HCT116 (cell line): ENCODE measurements around the gene MYH7. TPM values are rescaled to one million over a fixed set of nuclear protein-coding genes. Genes with fewer than 3 reads are reported as not detected.

Experiments
- ATAC-seq: fragments of 200-7000 bp; cut with Tn5 transposase; 2 replicates; pipeline ENCODE4 v1.9.1; 2020; ENCODE audit warnings: mild to moderate bottlenecking, moderate library complexity
- BruUV-seq: library from RNA; stranded (reverse); fragments of 400-500 nt; replicated peaks from 2 replicates; lab custom pipeline; 2021; lab: Mats Ljungman, UMichigan
- CTCF ChIA-PET: fragments of 300-600 bp; sonication (Branson Sonifier 250); formaldehyde crosslinking; loops from one replicate; lab custom pipeline; 2021; ENCODE audit warnings: antibody characterized with exemption; lab: Charles Lee
- POLR2A ChIA-PET: fragments of 300-600, 350-600 bp; sonication (Branson Sonifier 250); formaldehyde crosslinking; loops from one replicate; lab custom pipeline; 2021; ENCODE audit warnings: antibody characterized with exemption; lab: Charles Lee
- RAD21 ChIA-PET, 2 experiments: fragments of 300-600 bp; sonication (Branson Sonifier 250); formaldehyde crosslinking; loops; one replicate each; lab custom pipeline; 2023; ENCODE audit warnings: low total read pairs in 2 of 2; ENCODE audit not compliant: uncharacterized antibody in 2 of 2, unreplicated experiment in 2 of 2, low non-redundant PET in 1 of 2; lab: Charles Lee
- DNase-seq: peaks from one replicate; pipeline ENCODE4 v3.0.0-alpha.2; 2010; ENCODE audit warnings: low read depth, low spot score
- H2AFZ ChIP-seq: fragments of 200-600 bp; shearing (Covaris generic), sonication (generic); 2 replicates; pipeline ENCODE4 v1.6.1; 2017; ENCODE audit warnings: low read depth, mixed run types, mixed read lengths, antibody characterized with exemption, low read length; ENCODE audit not compliant: poor library complexity, severe bottlenecking
- H3K27ac ChIP-seq: 2 replicates; pipeline ENCODE4 v1.5.1; 2012; ENCODE audit warnings: low read depth, low read length
- H3K27me3 ChIP-seq: fragments of 200-600 bp; sonication (generic); 2 replicates; pipeline ENCODE4 v1.6.1; 2016; ENCODE audit warnings: mixed run types, low read length, mixed read lengths; ENCODE audit not compliant: insufficient read depth
- H3K36me3 ChIP-seq, 2 experiments: fragments of 200-500 bp in 1 of 2; fragments of 200-600 bp in 1 of 2; sonication (Bioruptor generic) in 1 of 2; sonication (generic) in 1 of 2; 2 replicates each; pipeline versions ENCODE4 v1.5.1 to v1.6.1; 2014 to 2016; ENCODE audit warnings: low read length in 2 of 2, inconsistent platforms in 1 of 2, mixed read lengths in 1 of 2, mixed run types in 1 of 2; ENCODE audit not compliant: insufficient read depth in 2 of 2, control insufficient read depth in 1 of 2
- H3K4me1 ChIP-seq, 2 experiments: fragments of 200-600 bp in 1 of 2; sonication (generic) in 1 of 2; 2 replicates each; pipeline versions ENCODE4 v1.5.1 to v1.6.1; 2012 to 2017; ENCODE audit warnings: low read length in 2 of 2, inconsistent platforms in 1 of 2, mild to moderate bottlenecking in 1 of 2, mixed read lengths in 1 of 2, mixed run types in 1 of 2, moderate library complexity in 1 of 2; ENCODE audit not compliant: insufficient read depth in 2 of 2, control insufficient read depth in 1 of 2
- H3K4me2 ChIP-seq: fragments of 200-600 bp; sonication (generic); 2 replicates; pipeline ENCODE4 v1.6.1; 2017; ENCODE audit warnings: mixed run types, low read length, mixed read lengths
- H3K4me3 ChIP-seq, 2 experiments: fragments of 200-600 bp in 1 of 2; sonication (generic) in 1 of 2; replicated peaks in 1 of 2; 2 replicates each; pipeline ENCODE4 v1.5.1; 2011 to 2016; ENCODE audit warnings: low read length in 2 of 2, control low read depth in 1 of 2, low read depth in 1 of 2, mild to moderate bottlenecking in 1 of 2, mixed read lengths in 1 of 2, mixed run types in 1 of 2
- H3K79me2 ChIP-seq: fragments of 200-600 bp; sonication (generic); 2 replicates; pipeline ENCODE4 v1.6.1; 2017; ENCODE audit warnings: mild to moderate bottlenecking, mixed run types, low read length, moderate library complexity, mixed read lengths; ENCODE audit not compliant: insufficient read depth
- H3K9ac ChIP-seq: fragments of 200-600 bp; sonication (generic); 2 replicates; pipeline ENCODE4 v1.6.1; 2016; ENCODE audit warnings: low read length, mixed read lengths
- H3K9me2 ChIP-seq: fragments of 200-600 bp; sonication (generic), shearing (Covaris generic); 2 replicates; pipeline ENCODE4 v1.6.1; 2017; ENCODE audit warnings: mixed run types, mild to moderate bottlenecking, moderate library complexity; ENCODE audit not compliant: insufficient read depth
- H3K9me3 ChIP-seq, 2 experiments: fragments of 200-500 bp in 1 of 2; fragments of 200-600 bp in 1 of 2; sonication (Bioruptor generic) in 1 of 2; sonication (generic) in 1 of 2; 2 replicates each; pipeline ENCODE4 v1.6.1; 2014 to 2017; ENCODE audit warnings: low read length in 2 of 2, mixed read lengths in 2 of 2, inconsistent platforms in 1 of 2, low read depth in 1 of 2, mild to moderate bottlenecking in 1 of 2, mixed run types in 1 of 2, moderate library complexity in 1 of 2; ENCODE audit not compliant: control insufficient read depth in 1 of 2, insufficient read depth in 1 of 2
- H4K20me1 ChIP-seq: fragments of 200-600 bp; sonication (generic), shearing (Covaris generic); 2 replicates; pipeline ENCODE4 v1.6.1; 2017; ENCODE audit warnings: mixed run types, mild to moderate bottlenecking, moderate library complexity; ENCODE audit not compliant: insufficient read depth
- CBX3 ChIP-seq: IDR thresholded peaks from 2 replicates; pipeline ENCODE4 v1.6.1; 2012; ENCODE audit warnings: low read depth
- ELF1 ChIP-seq: IDR thresholded peaks from 2 replicates; pipeline ENCODE4 v1.6.1; 2012; ENCODE audit warnings: low read depth, borderline replicate concordance
- EZH2 ChIP-seq: fragments of 200-600 bp; sonication (generic); IDR thresholded peaks from 2 replicates; pipeline ENCODE4 v1.6.1; 2017; ENCODE audit warnings: antibody characterized with exemption, mixed run types
- FOSL1 ChIP-seq: IDR thresholded peaks from 2 replicates; pipeline ENCODE4 v1.6.1; 2012; ENCODE audit warnings: low read depth
- JUND ChIP-seq: IDR thresholded peaks from 2 replicates; pipeline ENCODE4 v1.6.1; 2012
- MAX ChIP-seq: IDR thresholded peaks from 2 replicates; pipeline ENCODE4 v1.6.1; 2012
- POLR2AphosphoS5 ChIP-seq: IDR thresholded peaks from 2 replicates; pipeline ENCODE4 v1.6.1; 2011; ENCODE audit warnings: mild to moderate bottlenecking, low read depth, low read length, moderate library complexity
- RAD21 ChIP-seq: IDR thresholded peaks from 2 replicates; pipeline ENCODE4 v1.6.1; 2012; ENCODE audit warnings: low read depth, mild to moderate bottlenecking
- REST ChIP-seq: IDR thresholded peaks from 2 replicates; pipeline ENCODE4 v1.6.1; 2012; ENCODE audit warnings: low read depth
- SRF ChIP-seq: IDR thresholded peaks from 2 replicates; pipeline ENCODE4 v1.6.1; 2012; ENCODE audit warnings: low read depth
- TCF7L2 ChIP-seq: IDR thresholded peaks from 2 replicates; pipeline ENCODE4 v1.7.0; 2011; ENCODE audit warnings: borderline replicate concordance, inconsistent platforms; ENCODE audit not compliant: insufficient read depth, insufficient read length; ENCODE audit errors: extremely low read depth
- YY1 ChIP-seq: IDR thresholded peaks from 2 replicates; pipeline ENCODE4 v1.6.1; 2011; ENCODE audit warnings: low read length, low read depth, moderate library complexity, mild to moderate bottlenecking; ENCODE audit not compliant: insufficient replicate concordance; ENCODE audit errors: extremely low read depth
- ZBTB33 ChIP-seq: IDR thresholded peaks from 2 replicates; pipeline ENCODE4 v1.6.1; 2011; ENCODE audit warnings: mild to moderate bottlenecking, low read length, moderate library complexity; ENCODE audit not compliant: insufficient replicate concordance; ENCODE audit errors: extremely low read depth
- ZFX ChIP-seq: fragments of 450-650 bp; IDR thresholded peaks from 2 replicates; pipeline ENCODE4 v1.6.1; 2017
- intact Hi-C: fragments of 100-400 bp; cut with micrococcal nuclease; formaldehyde crosslinking; loops from 2 replicates; pipeline ENCODE4 v1.10.0; 2022
- total RNA-seq: library from RNA; stranded (reverse); gene quantifications from one replicate; pipeline ENCODE4 v1.2.1, GENCODE V29; 2021; ENCODE audit not compliant: unreplicated experiment

Gene MYH7
- total RNA-seq, 1 experiment from 2014 or later = not detected

DNA sequence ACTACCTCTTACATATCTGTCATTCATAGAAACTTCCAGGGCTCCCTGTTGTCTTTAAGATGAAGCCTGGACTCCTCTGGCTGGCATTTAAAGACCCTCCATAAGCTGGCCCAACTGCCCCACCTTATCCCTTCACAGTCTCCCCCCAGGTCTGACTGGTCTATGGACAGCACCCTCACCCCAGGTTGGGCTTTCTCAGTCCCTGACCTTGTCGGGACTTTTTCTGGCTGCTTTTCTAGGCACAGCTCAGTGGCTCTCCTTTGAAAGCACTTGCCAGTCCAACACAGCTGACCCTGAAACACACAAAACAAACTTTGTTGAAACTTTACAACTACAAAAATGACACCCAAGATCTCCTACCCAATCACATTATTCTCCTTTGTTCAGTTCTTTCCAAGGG, 13.9 kb upstream of the MYH7 start:
- Histone ChIP-seq H3K79me2 (no peaks in the 10 kb centered on the region), H3K27me3 (no peaks in the 10 kb centered on the region), H4K20me1 (no peaks in the 10 kb centered on the region), H3K4me2 (no peak overlapping the region), H2AFZ (no peak overlapping the region), H3K4me1 (no peaks in the 10 kb centered on the region), H3K36me3 (no peaks in the 10 kb centered on the region), H3K9ac (no peak overlapping the region), H3K4me3 (no peak overlapping the region), H3K9me3 (no peaks in the 10 kb centered on the region), H3K27ac (no peak overlapping the region), H3K9me2 (no peaks in the 10 kb centered on the region)
- no peak for ATAC-seq
- RAD21 ChIA-PET = no interaction called here
- DNase-seq = no peak
- CTCF ChIA-PET = no interaction called here
- TF ChIP-seq JUND (no peak), REST (no peak), MAX (no peak), EZH2 (no peak), YY1 (no peak), POLR2AphosphoS5 (no peak), ELF1 (no peak), SRF (no peak), ZFX (no peak), ZBTB33 (no peak), CBX3 (no peak), RAD21 (no peak), TCF7L2 (no peak), FOSL1 (no peak)
- POLR2A ChIA-PET = no interaction called here
- intact Hi-C loops = no loop called here
- no TSS peak for BruUV-seq
